Trophoblast cell (in vitro differentiated cells and primary cell): ENCODE measurements around the gene KIF6. TPM values are rescaled to one million over a fixed set of nuclear protein-coding genes. Genes with fewer than 3 reads are reported as not detected.

Experiments used
- DNase-seq, 2 donors: peaks; one replicate each; pipeline ENCODE4 v3.0.0-alpha.2; 2016
- H2AFZ ChIP-seq: 2 replicates; pipeline ENCODE4 v1.6.1; 2013; ENCODE audit warnings: low read length, moderate library complexity, mild to moderate bottlenecking; ENCODE audit not compliant: insufficient read depth, poor library complexity
- H2AK5ac ChIP-seq: 2 replicates; pipeline ENCODE4 v1.6.1; 2013; ENCODE audit warnings: mild to moderate bottlenecking, low read length
- H2BK120ac ChIP-seq: 2 replicates; pipeline ENCODE4 v1.6.1; 2013; ENCODE audit warnings: low read length, mild to moderate bottlenecking, moderate library complexity; ENCODE audit not compliant: insufficient read depth, poor library complexity
- H2BK12ac ChIP-seq: 2 replicates; pipeline ENCODE4 v1.6.1; 2013; ENCODE audit warnings: mild to moderate bottlenecking, low read length, moderate library complexity
- H2BK5ac ChIP-seq: 2 replicates; pipeline ENCODE4 v1.6.1; 2013; ENCODE audit warnings: low read length, low read depth, moderate library complexity, mild to moderate bottlenecking; ENCODE audit not compliant: poor library complexity
- H3K14ac ChIP-seq: 2 replicates; pipeline ENCODE4 v1.6.1; 2013; ENCODE audit warnings: mild to moderate bottlenecking, low read length
- H3K18ac ChIP-seq: 2 replicates; pipeline ENCODE4 v1.6.1; 2013; ENCODE audit warnings: mild to moderate bottlenecking, low read length
- H3K23ac ChIP-seq: 2 replicates; pipeline ENCODE4 v1.6.1; 2013; ENCODE audit warnings: low read length
- H3K27ac ChIP-seq: 2 replicates; pipeline ENCODE4 v1.5.1; 2013; ENCODE audit warnings: low read depth, mild to moderate bottlenecking, inconsistent platforms, low read length, moderate library complexity
- H3K27me3 ChIP-seq: 2 replicates; pipeline ENCODE4 v1.6.1; 2013; ENCODE audit warnings: inconsistent platforms, mild to moderate bottlenecking, low read length, moderate library complexity; ENCODE audit not compliant: insufficient read depth
- H3K36me3 ChIP-seq, 2 experiments: 1 replicate in 1 of 2; 2 replicates in 1 of 2; pipeline ENCODE4 v1.6.1; 2013; ENCODE audit warnings: low read length in 2 of 2, mild to moderate bottlenecking in 2 of 2, moderate library complexity in 1 of 2; ENCODE audit not compliant: insufficient read depth in 2 of 2, control insufficient read depth in 1 of 2
- H3K4ac ChIP-seq: 2 replicates; pipeline ENCODE4 v1.6.1; 2013; ENCODE audit warnings: low read depth, mild to moderate bottlenecking, low read length, moderate library complexity
- H3K4me1 ChIP-seq, 2 experiments: 1 replicate in 1 of 2; 2 replicates in 1 of 2; pipeline ENCODE4 v1.6.1; 2013; ENCODE audit warnings: low read length in 2 of 2, mild to moderate bottlenecking in 2 of 2, moderate library complexity in 1 of 2; ENCODE audit not compliant: insufficient read depth in 2 of 2, control insufficient read depth in 1 of 2
- H3K4me2 ChIP-seq: 2 replicates; pipeline ENCODE4 v1.6.1; 2013; ENCODE audit warnings: inconsistent platforms, mild to moderate bottlenecking, low read length, moderate library complexity
- H3K4me3 ChIP-seq: 2 replicates; pipeline ENCODE4 v1.5.1; 2013; ENCODE audit warnings: mild to moderate bottlenecking, low read depth, low read length, inconsistent platforms
- H3K79me1 ChIP-seq: one replicate; pipeline ENCODE4 v1.6.1; 2013; ENCODE audit warnings: low read length
- H3K79me2 ChIP-seq: 2 replicates; pipeline ENCODE4 v1.6.1; 2013; ENCODE audit warnings: low read length, mild to moderate bottlenecking; ENCODE audit not compliant: control insufficient read depth, insufficient read depth, poor library complexity
- H3K9ac ChIP-seq: 2 replicates; pipeline ENCODE4 v1.6.1; 2013; ENCODE audit warnings: mild to moderate bottlenecking, low read length
- H3K9me3 ChIP-seq: 2 replicates; pipeline ENCODE4 v1.6.1; 2013; ENCODE audit warnings: low read depth, mild to moderate bottlenecking, control low read depth, inconsistent platforms, low read length; ENCODE audit not compliant: insufficient read depth
- H4K12ac ChIP-seq: 2 replicates; pipeline ENCODE4 v1.6.1; 2013; ENCODE audit warnings: low read depth, mild to moderate bottlenecking, low read length, moderate library complexity
- H4K8ac ChIP-seq: 2 replicates; pipeline ENCODE4 v1.6.1; 2013; ENCODE audit warnings: low read depth, mild to moderate bottlenecking, low read length, moderate library complexity
- H4K91ac ChIP-seq: one replicate; pipeline ENCODE4 v1.6.1; 2013; ENCODE audit warnings: low read depth, mild to moderate bottlenecking, low read length, moderate library complexity
- WGBS: extraction: QIAGEN DNeasy Blood & Tissue Kit; methylation state at CpG from one replicate; pipeline ENCODE4 v1.1.7; 2013; ENCODE audit warnings: missing lambda C conversion rate; ENCODE audit not compliant: insufficient read length, insufficient coverage; ENCODE audit errors: extremely low coverage; 5-methylcytosine and 5-hydroxymethylcytosine counted together
- polyA plus RNA-seq: library from polyadenylated mRNA; stranded (reverse); fragments of 200-250 nt; gene quantifications from 2 replicates; pipeline ENCODE4 v1.2.3, GENCODE V29; 2013

The KIF6 gene
- polyA plus RNA-seq: 0.37 and 0.45 TPM in 2 replicates

GRCh38 chr6:39724787-39725631, at the start of gene KIF6:
TSS of gene KIF6 (minus strand) at chr6:39725408. CDS start at chr6:39725310, 98 bp downstream.
- peak within 1 kb of the TSS; percentile 73 for H3K14ac ChIP-seq

GRCh38 chr6:39773782-39774181, 48.6 kb upstream of the KIF6 start:
- H3K79me2 ChIP-seq: no peaks in the 10 kb centered on the region
- no peak overlapping the region for H3K4me3 ChIP-seq
- H3K4me2 ChIP-seq: no peak overlapping the region
- H4K12ac ChIP-seq: no peak overlapping the region
- no peaks in the 10 kb centered on the region for H3K36me3 ChIP-seq
- H2AK5ac ChIP-seq: peak overlapping the region; percentile 54
- WGBS: no CpG with 5 or more reads among the region's 2 CpGs
- peak overlapping the region; percentile 21 for H2BK12ac ChIP-seq
- H3K27ac ChIP-seq: peak overlapping the region; percentile 14
- peaks cover 11% of the 10 kb centered on the region for H3K79me1 ChIP-seq
- H3K9ac ChIP-seq: no peak overlapping the region
- H3K4me1 ChIP-seq: peaks cover 14 to 27% of the 10 kb centered on the region in 2 experiments
- H2AFZ ChIP-seq: no peak overlapping the region
- no peak for DNase-seq
- no peaks in the 10 kb centered on the region for H3K27me3 ChIP-seq
- H3K9me3 ChIP-seq: peaks cover 1% of the 10 kb centered on the region
- H3K14ac ChIP-seq: no peak overlapping the region
- peak overlapping the region; percentile 49 for H2BK120ac ChIP-seq
- no peak overlapping the region for H4K8ac ChIP-seq
- no peak overlapping the region for H3K23ac ChIP-seq
- H2BK5ac ChIP-seq: no peak overlapping the region
- H4K91ac ChIP-seq: peak overlapping the region; percentile 60
- no peak overlapping the region for H3K4ac ChIP-seq
- H3K18ac ChIP-seq: no peak overlapping the region

More at GRCh38 chr6:39724787-39725631, at the start of gene KIF6:
- Histone ChIP-seq H3K23ac (no peak within 1 kb of the TSS), H2AFZ (peak within 1 kb of the TSS; percentile 97), H4K91ac (peak within 1 kb of the TSS; percentile 73), H3K79me2 (peaks cover 2% of the 10 kb centered on the region), H4K12ac (peak within 1 kb of the TSS; percentile 69), H2BK12ac (peak within 1 kb of the TSS; percentile 54), H3K18ac (peak within 1 kb of the TSS; percentile 29), H3K36me3 (no peaks in the 10 kb centered on the region), H2BK5ac (no peak within 1 kb of the TSS), H3K9me3 (no peaks in the 10 kb centered on the region), H3K27me3 (no peaks in the 10 kb centered on the region), H3K9ac (no peak within 1 kb of the TSS), H3K79me1 (peaks cover 3% of the 10 kb centered on the region), H3K4me2 (peak within 1 kb of the TSS; percentile 85), H3K27ac (no peak within 1 kb of the TSS), H2AK5ac (no peak within 1 kb of the TSS), H3K4me1 (peaks cover 3% of the 10 kb centered on the region in 2 experiments), H2BK120ac (peak within 1 kb of the TSS; percentile 63), H3K4ac (peak within 1 kb of the TSS; percentile 27), H4K8ac (peak within 1 kb of the TSS; percentile 94), H3K4me3 (peak within 1 kb of the TSS; percentile 84)
- WGBS: no CpG with 5 or more reads among the region's 58 CpGs
- peak; percentile 90 to 95 for DNase-seq

GRCh38 chr6:39772559-39773273, 47.5 kb upstream of the KIF6 start:
- peak; percentile 51 to 83 for DNase-seq
- Histone ChIP-seq H3K9me3 (peaks cover 1% of the 10 kb centered on the region), H3K27me3 (no peaks in the 10 kb centered on the region), H3K79me2 (no peaks in the 10 kb centered on the region), H3K4me1 (peaks cover 13 to 25% of the 10 kb centered on the region in 2 experiments), H3K18ac (no peak overlapping the region), H3K14ac (no peak overlapping the region), H3K9ac (no peak overlapping the region), H3K23ac (no peak overlapping the region), H3K36me3 (no peaks in the 10 kb centered on the region), H2BK120ac (peak overlapping the region; percentile 79), H4K12ac (no peak overlapping the region), H3K4me2 (peak overlapping the region; percentile 37), H3K27ac (peak overlapping the region; percentile 84), H2AFZ (no peak overlapping the region), H3K79me1 (peaks cover 11% of the 10 kb centered on the region), H2BK12ac (no peak overlapping the region), H4K91ac (peak overlapping the region; percentile 60), H2AK5ac (no peak overlapping the region), H3K4me3 (no peak overlapping the region), H2BK5ac (peak overlapping the region; percentile 60), H3K4ac (no peak overlapping the region), H4K8ac (no peak overlapping the region)
- WGBS: no CpG with 5 or more reads among the region's 6 CpGs

- H2BK120ac ChIP-seq: peak overlapping the region; percentile 2
- H3K4me1 ChIP-seq: peaks cover 5 to 15% of the 10 kb centered on the region in 2 experiments
- H3K36me3 ChIP-seq: no peaks in the 10 kb centered on the region
- no peaks in the 10 kb centered on the region for H3K79me2 ChIP-seq
- WGBS: no CpG with 5 or more reads among the region's 4 CpGs
- peaks cover 11% of the 10 kb centered on the region for H3K79me1 ChIP-seq
- no peak overlapping the region for H4K8ac ChIP-seq
- H4K12ac ChIP-seq: no peak overlapping the region
- no peak overlapping the region for H3K4me3 ChIP-seq
- no peaks in the 10 kb centered on the region for H3K27me3 ChIP-seq
- peak overlapping the region; percentile 2 for H4K91ac ChIP-seq
- H3K9me3 ChIP-seq: peaks cover 1% of the 10 kb centered on the region
- no peak overlapping the region for H3K23ac ChIP-seq
- H2AFZ ChIP-seq: no peak overlapping the region
- DNase-seq: no peak
- H3K4me2 ChIP-seq: no peak overlapping the region
- no peak overlapping the region for H2AK5ac ChIP-seq
- H3K9ac ChIP-seq: no peak overlapping the region
- H2BK5ac ChIP-seq: no peak overlapping the region
- H3K18ac ChIP-seq: no peak overlapping the region
- H3K14ac ChIP-seq: no peak overlapping the region
- H2BK12ac ChIP-seq: peak overlapping the region; percentile 24
- no peak overlapping the region for H3K4ac ChIP-seq
- no peak overlapping the region for H3K27ac ChIP-seq
These were observed 45.2 kb upstream of the KIF6 start for GRCh38 chr6:39770446-39770845.
